ENCODE measurements around the gene HS6ST3.

The HS6ST3 gene

DNA sequence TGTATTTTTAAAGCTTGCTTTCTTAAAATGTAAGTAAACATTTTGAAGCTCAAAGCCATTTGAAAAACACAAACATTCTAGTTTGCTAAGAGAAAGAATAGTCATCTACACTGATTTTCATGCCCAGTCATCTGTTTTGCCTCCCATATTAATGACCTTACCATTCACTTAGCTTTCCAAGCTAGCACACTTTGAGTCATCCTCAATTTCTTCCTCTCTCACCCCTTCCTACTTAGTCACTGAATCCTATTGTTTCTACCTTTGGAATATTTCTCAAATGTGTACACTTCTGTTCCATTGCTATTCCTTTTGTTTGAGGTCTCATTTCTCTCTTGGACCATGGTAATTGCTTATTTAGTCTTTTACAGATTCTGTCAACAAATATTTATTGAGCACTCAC is 7.3 kb upstream of the HS6ST3 start:
- Histone ChIP-seq H4K20me1 (ENCODE audit: control insufficient read depth, insufficient read depth, low read depth, low read length) (no peaks in the 10 kb centered on the region), H3K9me2 (replicated peaks; ENCODE audit: control insufficient read depth, low read length) (no peaks in the 10 kb centered on the region), H3K4me1 (ENCODE audit: control insufficient read depth, low read length) (no peaks in the 10 kb centered on the region), H3K27me3 (ENCODE audit: control insufficient read depth, low read length) (peaks cover 6% of the 10 kb centered on the region; the same call in 1 of the 2 replicates), H3K27ac (ENCODE audit: low read depth, low read length) (no peak overlapping the region), H3K4me2 (ENCODE audit: low read length) (no peak overlapping the region), H3K36me3 (ENCODE audit: control insufficient read depth, low read length) (no peaks in the 10 kb centered on the region), H3K79me2 (ENCODE audit: control insufficient read depth, low read length) (no peaks in the 10 kb centered on the region), H3K4me3 (ENCODE audit: low read length) (no peak overlapping the region), H3F3A (ENCODE audit: control insufficient read depth, insufficient read depth) (no peaks in the 10 kb centered on the region), H3K9me3 (ENCODE audit: control insufficient read depth, insufficient read depth, low read length) (no peaks in the 10 kb centered on the region)
- TF ChIP-seq EZH2phosphoT487 (IDR thresholded peaks at IDR 0.05; ENCODE audit: borderline replicate concordance, low read length) = no peak
- TF ChIP-seq, protein P1, sequence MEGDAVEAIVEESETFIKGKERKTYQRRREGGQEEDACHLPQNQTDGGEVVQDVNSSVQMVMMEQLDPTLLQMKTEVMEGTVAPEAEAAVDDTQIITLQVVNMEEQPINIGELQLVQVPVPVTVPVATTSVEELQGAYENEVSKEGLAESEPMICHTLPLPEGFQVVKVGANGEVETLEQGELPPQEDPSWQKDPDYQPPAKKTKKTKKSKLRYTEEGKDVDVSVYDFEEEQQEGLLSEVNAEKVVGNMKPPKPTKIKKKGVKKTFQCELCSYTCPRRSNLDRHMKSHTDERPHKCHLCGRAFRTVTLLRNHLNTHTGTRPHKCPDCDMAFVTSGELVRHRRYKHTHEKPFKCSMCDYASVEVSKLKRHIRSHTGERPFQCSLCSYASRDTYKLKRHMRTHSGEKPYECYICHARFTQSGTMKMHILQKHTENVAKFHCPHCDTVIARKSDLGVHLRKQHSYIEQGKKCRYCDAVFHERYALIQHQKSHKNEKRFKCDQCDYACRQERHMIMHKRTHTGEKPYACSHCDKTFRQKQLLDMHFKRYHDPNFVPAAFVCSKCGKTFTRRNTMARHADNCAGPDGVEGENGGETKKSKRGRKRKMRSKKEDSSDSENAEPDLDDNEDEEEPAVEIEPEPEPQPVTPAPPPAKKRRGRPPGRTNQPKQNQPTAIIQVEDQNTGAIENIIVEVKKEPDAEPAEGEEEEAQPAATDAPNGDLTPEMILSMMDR (IDR thresholded peaks at IDR 0.05; ENCODE audit: low read depth, low read length, poor library complexity, severe bottlenecking) = no peak

DNA sequence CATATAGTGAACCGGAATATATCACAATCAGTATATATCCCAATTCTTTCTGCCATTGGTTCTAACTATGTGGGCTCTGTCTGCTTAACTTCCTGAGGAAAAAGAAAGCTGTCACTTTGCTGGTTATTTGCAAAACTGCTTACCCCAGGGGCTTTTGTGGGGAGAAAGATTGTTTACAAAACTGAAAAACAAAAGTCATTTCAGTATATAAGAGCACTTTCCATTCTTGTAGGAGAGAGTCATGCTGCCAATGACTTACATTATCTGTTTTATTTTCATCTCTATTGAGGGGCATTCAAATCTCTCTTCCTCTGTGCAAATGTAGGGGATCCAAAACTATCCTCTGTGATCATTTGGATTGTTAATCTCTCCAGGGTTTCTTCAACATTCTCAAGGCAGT is 3.2 kb upstream of the HS6ST3 start:
- no peak overlapping the region for H3K4me3 ChIP-seq (ENCODE audit: low read length)
- H3K9me2 ChIP-seq (replicated peaks; ENCODE audit: control insufficient read depth, low read length) = no peaks in the 10 kb centered on the region
- H3K27ac ChIP-seq (ENCODE audit: low read depth, low read length) = no peak overlapping the region
- H3K27me3 ChIP-seq (ENCODE audit: control insufficient read depth, low read length) = peaks cover 33% of the 10 kb centered on the region
- H3K79me2 ChIP-seq (ENCODE audit: control insufficient read depth, low read length) = no peaks in the 10 kb centered on the region
- no peaks in the 10 kb centered on the region for H4K20me1 ChIP-seq (ENCODE audit: control insufficient read depth, insufficient read depth, low read depth, low read length)
- H3K9me3 ChIP-seq (ENCODE audit: control insufficient read depth, insufficient read depth, low read length) = no peaks in the 10 kb centered on the region
- H3K4me1 ChIP-seq (ENCODE audit: control insufficient read depth, low read length) = no peaks in the 10 kb centered on the region
- no peaks in the 10 kb centered on the region for H3F3A ChIP-seq (ENCODE audit: control insufficient read depth, insufficient read depth)
- H3K36me3 ChIP-seq (ENCODE audit: control insufficient read depth, low read length) = no peaks in the 10 kb centered on the region
- H3K4me2 ChIP-seq (ENCODE audit: low read length) = no peak overlapping the region
- TF ChIP-seq, protein P1 (IDR thresholded peaks at IDR 0.05; ENCODE audit: low read depth, low read length, poor library complexity, severe bottlenecking) = no peak
- no peak for TF ChIP-seq EZH2phosphoT487 (IDR thresholded peaks at IDR 0.05; ENCODE audit: borderline replicate concordance, low read length)

DNA sequence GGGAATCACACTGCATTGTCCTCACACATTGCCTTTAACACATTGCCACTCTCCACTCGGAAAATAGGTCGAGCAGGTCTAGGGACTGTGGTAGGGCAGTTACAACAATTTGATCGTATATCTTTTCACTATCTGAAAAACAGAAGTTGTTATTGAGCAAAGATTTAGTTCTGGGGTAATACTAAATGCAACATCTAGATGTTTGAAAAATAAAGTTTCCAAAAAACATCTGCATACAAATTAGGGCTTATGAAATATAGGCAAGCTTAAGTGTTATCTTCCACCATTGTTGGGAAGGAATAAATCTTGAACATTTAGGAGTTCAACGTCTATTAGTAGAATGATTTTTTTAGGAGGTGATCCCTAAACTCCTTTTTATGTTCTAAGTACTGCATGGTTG is 768 bp upstream of the HS6ST3 start:
- H3K4me3 ChIP-seq (ENCODE audit: low read length) = no peak overlapping the region
- H3K79me2 ChIP-seq (ENCODE audit: control insufficient read depth, low read length) = no peaks in the 10 kb centered on the region
- no peaks in the 10 kb centered on the region for H3F3A ChIP-seq (ENCODE audit: control insufficient read depth, insufficient read depth)
- H3K4me1 ChIP-seq (ENCODE audit: control insufficient read depth, low read length) = no peaks in the 10 kb centered on the region
- H4K20me1 ChIP-seq (ENCODE audit: control insufficient read depth, insufficient read depth, low read depth, low read length) = no peaks in the 10 kb centered on the region
- H3K27me3 ChIP-seq (ENCODE audit: control insufficient read depth, low read length) = peaks cover 46% of the 10 kb centered on the region
- no peaks in the 10 kb centered on the region for H3K9me2 ChIP-seq (replicated peaks; ENCODE audit: control insufficient read depth, low read length)
- TF ChIP-seq, protein P1 (IDR thresholded peaks at IDR 0.05; ENCODE audit: low read depth, low read length, poor library complexity, severe bottlenecking) = no peak
- TF ChIP-seq EZH2phosphoT487 (IDR thresholded peaks at IDR 0.05; ENCODE audit: borderline replicate concordance, low read length) = no peak
- no peak overlapping the region for H3K4me2 ChIP-seq (ENCODE audit: low read length)
- H3K9me3 ChIP-seq (ENCODE audit: control insufficient read depth, insufficient read depth, low read length) = no peaks in the 10 kb centered on the region
- no peak overlapping the region for H3K27ac ChIP-seq (ENCODE audit: low read depth, low read length)
- H3K36me3 ChIP-seq (ENCODE audit: control insufficient read depth, low read length) = no peaks in the 10 kb centered on the region

Data from DOHH2 (cell line).